ENCODE data around the gene TSPAN4.

Gene TSPAN4

GRCh38 chr11:842370-843002, at the start of gene TSPAN4, which contains the start of gene POLR2L:
Gene TSPAN4 (plus strand): TSS chr11:842852. CDS start chr11:850305, 7,453 bp downstream.
Gene POLR2L (minus strand): TSS chr11:842529. CDS start chr11:842508, 21 bp downstream.
- in situ Hi-C loops (cut with MboI; ENCODE audit: low sequenced_read_pairs), result no loop called here

GRCh38 chr11:792873-793272, 49.8 kb upstream of the TSPAN4 start:
- in situ Hi-C loops (cut with MboI; ENCODE audit: low sequenced_read_pairs), result no loop called here

GRCh38 chr11:793556-793955, 49.1 kb upstream of the TSPAN4 start:
- in situ Hi-C loops (cut with MboI; ENCODE audit: low sequenced_read_pairs), result no loop called here

GRCh38 chr11:794013-794765, 48.5 kb upstream of the TSPAN4 start:
- in situ Hi-C loops (cut with MboI; ENCODE audit: low sequenced_read_pairs), result no loop called here

- in situ Hi-C loops (cut with MboI; ENCODE audit: low sequenced_read_pairs), result no loop called here
Measured at GRCh38 chr11:794766-795633, 47.7 kb upstream of the TSPAN4 start.

- in situ Hi-C loops (cut with MboI; ENCODE audit: low sequenced_read_pairs), result no loop called here
Measured at GRCh38 chr11:795634-796564, 46.8 kb upstream of the TSPAN4 start.

GRCh38 chr11:796565-797295, 45.9 kb upstream of the TSPAN4 start:
- in situ Hi-C loops (cut with MboI; ENCODE audit: low sequenced_read_pairs), result no loop called here

GRCh38 chr11:797296-798092, 45.2 kb upstream of the TSPAN4 start:
- in situ Hi-C loops (cut with MboI; ENCODE audit: low sequenced_read_pairs), result no loop called here

- in situ Hi-C loops (cut with MboI; ENCODE audit: low sequenced_read_pairs), result no loop called here
Measured at GRCh38 chr11:798093-798713, 44.4 kb upstream of the TSPAN4 start, which contains the start of gene SLC25A22. Gene SLC25A22 (minus strand): TSS chr11:798281. CDS start chr11:795006, 3,275 bp downstream.

GRCh38 chr11:799641-800316, 42.9 kb upstream of the TSPAN4 start:
- in situ Hi-C loops (cut with MboI; ENCODE audit: low sequenced_read_pairs), result no loop called here

- in situ Hi-C loops (cut with MboI; ENCODE audit: low sequenced_read_pairs), result no loop called here
Measured at GRCh38 chr11:800473-800872, 42.2 kb upstream of the TSPAN4 start.

GRCh38 chr11:801097-801780, 41.4 kb upstream of the TSPAN4 start:
- in situ Hi-C loops (cut with MboI; ENCODE audit: low sequenced_read_pairs), result no loop called here

- in situ Hi-C loops (cut with MboI; ENCODE audit: low sequenced_read_pairs), result no loop called here
Measured at GRCh38 chr11:802018-802617, 40.5 kb upstream of the TSPAN4 start.

GRCh38 chr11:802693-803466, 39.8 kb upstream of the TSPAN4 start:
- in situ Hi-C loops (cut with MboI; ENCODE audit: low sequenced_read_pairs), result no loop called here

GRCh38 chr11:803467-803742, 39.2 kb upstream of the TSPAN4 start:
- in situ Hi-C loops (cut with MboI; ENCODE audit: low sequenced_read_pairs), result no loop called here
